Gastroesophageal sphincter (tissue), 4 donors: ENCODE results near the gene ST7. TPM values are rescaled to one million over a fixed set of nuclear protein-coding genes. Genes with fewer than 3 reads are reported as not detected.

ENCODE experiments used
- ATAC-seq: fragments of 150-250 bp; one replicate; pipeline ENCODE4 v1.9.1; 2016; ENCODE audit warnings: mild to moderate bottlenecking, moderate library complexity
- H3K27ac ChIP-seq, 4 donors: fragments of 200-600 bp; sonication (generic) in 3 of 4; 1 replicate in 3 of 4; 2 replicates in 1 of 4; pipeline ENCODE4 v1.5.1; 2016 to 2019
- H3K27me3 ChIP-seq: fragments of 200-600 bp; sonication (generic); one replicate; pipeline ENCODE4 v1.5.1; 2019
- H3K36me3 ChIP-seq, 2 donors: fragments of 200-600 bp; sonication (generic); one replicate each; pipeline ENCODE4 v1.5.1; 2019; ENCODE audit warnings: control low read depth in 1 of 2
- H3K4me1 ChIP-seq, 3 donors: fragments of 200-600 bp; sonication (generic); 1 replicate in 2 of 3; 2 replicates in 1 of 3; pipeline ENCODE4 v1.5.1; 2016 to 2019; ENCODE audit warnings: control low read depth in 2 of 3
- H3K4me3 ChIP-seq, 2 donors: fragments of 200-600 bp; sonication (generic); one replicate each; pipeline ENCODE4 v1.5.1; 2019; ENCODE audit warnings: mild to moderate bottlenecking in 1 of 2, moderate library complexity in 1 of 2
- H3K9me3 ChIP-seq, 3 donors: fragments of 200-600 bp; sonication (generic); one replicate each; pipeline ENCODE4 v1.5.1; 2017 to 2019; ENCODE audit warnings: control low read depth in 2 of 3
- CTCF ChIP-seq, 4 experiments: fragments of 200-600 bp in 2 of 4; fragments of 450-650 bp in 2 of 4; sonication (generic) in 1 of 4; IDR thresholded peaks; one replicate each; pipeline ENCODE4 v1.5.1; 2017 to 2019; ENCODE audit warnings: antibody characterized with exemption in 4 of 4, mild to moderate bottlenecking in 2 of 4, moderate library complexity in 2 of 4
- EP300 ChIP-seq: sonication (generic); formaldehyde crosslinking; IDR thresholded peaks from one replicate; pipeline ENCODE4 v1.6.1; 2017; ENCODE audit warnings: antibody characterized with exemption, mild to moderate bottlenecking
- POLR2A ChIP-seq, 2 donors: fragments of 450-650 bp; IDR thresholded peaks; one replicate each; pipeline ENCODE4 v1.6.1; 2017; ENCODE audit warnings: antibody characterized with exemption in 2 of 2, mild to moderate bottlenecking in 2 of 2, moderate library complexity in 1 of 2
- POLR2AphosphoS5 ChIP-seq: sonication (generic); formaldehyde crosslinking; IDR thresholded peaks from one replicate; pipeline ENCODE4 v1.6.1; 2017; ENCODE audit warnings: antibody characterized with exemption
- WGBS, 2 donors: methylation state at CpG; one replicate each; pipeline ENCODE4 v1.1.5; 2018; ENCODE audit warnings: low coverage in 1 of 2; 5-methylcytosine and 5-hydroxymethylcytosine counted together
- total RNA-seq, 4 donors: library from RNA; depleted of rRNA; stranded (reverse); fragments of >200 nt; gene quantifications; one replicate each; pipeline ENCODE4 v1.1.0, GENCODE V29; 2016

ST7 gene
- total RNA-seq, 4 donors from 2014 or later: 19.1 to 43.9 (median 24.2) TPM

GRCh38 chr7:117123311-117123926, 170.1 kb downstream of the ST7 start:
- 69 to 100% methylated on average over 1 to 2 of the region's 2 CpGs for whole genome bisulfite sequencing, 2 donors
- no peak overlapping the region for H3K27ac ChIP-seq
- no peaks in the 10 kb centered on the region for H3K36me3 ChIP-seq
- H3K4me1 ChIP-seq: peaks cover 7 to 18% (median 7%) of the 10 kb centered on the region in 3 donors
- H3K9me3 ChIP-seq: no peaks in the 10 kb centered on the region
- TF ChIP-seq CTCF (IDR thresholded peaks at IDR 0.05): no peak
- TF ChIP-seq POLR2A (IDR thresholded peaks at IDR 0.05): no peak
- no peak for TF ChIP-seq POLR2AphosphoS5
- TF ChIP-seq EP300: no peak
- H3K27me3 ChIP-seq: no peaks in the 10 kb centered on the region
- H3K4me3 ChIP-seq: no peak overlapping the region
- no peak for ATAC-seq

GRCh38 chr7:117124591-117125220, 171.4 kb downstream of the ST7 start:
- Histone ChIP-seq H3K9me3 (no peaks in the 10 kb centered on the region), H3K36me3 (no peaks in the 10 kb centered on the region), H3K4me1 (peaks cover 7 to 18% (median 7%) of the 10 kb centered on the region in 3 donors), H3K27me3 (no peaks in the 10 kb centered on the region), H3K27ac (no peak overlapping the region), H3K4me3 (no peak overlapping the region)
- ATAC-seq: peak; percentile 59
- 35 to 94% methylated on average over 2 to 4 of the region's 4 CpGs for WGBS, 2 donors
- TF ChIP-seq CTCF (IDR thresholded peaks at IDR 0.05) (no peak), EP300 (no peak), POLR2AphosphoS5 (peak; percentile 55)

GRCh38 chr7:117126676-117127075, 173.4 kb downstream of the ST7 start:
- TF ChIP-seq CTCF (IDR thresholded peaks at IDR 0.05) (no peak), EP300 (no peak)
- ATAC-seq: no peak
- H3K9me3 ChIP-seq: no peaks in the 10 kb centered on the region

GRCh38 chr7:117127585-117128168, 174.4 kb downstream of the ST7 start:
- TF ChIP-seq CTCF (IDR thresholded peaks at IDR 0.05): peak; percentile 60 to 78 (median 74)
- no peak for TF ChIP-seq POLR2AphosphoS5
- no peak for TF ChIP-seq EP300
- no peak for TF ChIP-seq POLR2A (IDR thresholded peaks at IDR 0.05)

More at GRCh38 chr7:117126676-117127075, 173.4 kb downstream of the ST7 start:
- Histone ChIP-seq H3K4me1 (peaks cover 7 to 18% (median 7%) of the 10 kb centered on the region in 3 donors), H3K4me3 (no peak overlapping the region), H3K27me3 (no peaks in the 10 kb centered on the region), H3K36me3 (peaks cover 0 to 5% of the 10 kb centered on the region in 2 donors), H3K27ac (no peak overlapping the region)
- 57 to 89% methylated on average over 1 of the region's 1 CpG for WGBS, 2 donors

GRCh38 chr7:117129521-117129955, 176.2 kb downstream of the ST7 start:
- H3K9me3 ChIP-seq: no peaks in the 10 kb centered on the region
- H3K4me3 ChIP-seq: no peak overlapping the region
- H3K36me3 ChIP-seq: peaks cover 0 to 16% of the 10 kb centered on the region in 2 donors
- peaks cover 3 to 7% (median 3%) of the 10 kb centered on the region in 3 donors for H3K4me1 ChIP-seq
- no peak for TF ChIP-seq CTCF (IDR thresholded peaks at IDR 0.05)
- TF ChIP-seq POLR2AphosphoS5: no peak
- TF ChIP-seq POLR2A (IDR thresholded peaks at IDR 0.05): no peak
- TF ChIP-seq EP300: no peak
- ATAC-seq: peak; percentile 33
- 41 to 55% methylated on average over 5 of the region's 5 CpGs for whole genome bisulfite sequencing, 2 donors
- no peak overlapping the region for H3K27ac ChIP-seq
- H3K27me3 ChIP-seq: no peaks in the 10 kb centered on the region

More at GRCh38 chr7:117127585-117128168, 174.4 kb downstream of the ST7 start:
- no peaks in the 10 kb centered on the region for H3K27me3 ChIP-seq
- H3K4me1 ChIP-seq: peaks cover 7 to 18% (median 7%) of the 10 kb centered on the region in 3 donors
- H3K36me3 ChIP-seq: peaks cover 0 to 9% of the 10 kb centered on the region in 2 donors
- H3K27ac ChIP-seq: no peak overlapping the region
- H3K4me3 ChIP-seq: no peak overlapping the region
- H3K9me3 ChIP-seq: no peaks in the 10 kb centered on the region
- 10 to 34% methylated on average over 2 of the region's 2 CpGs for WGBS, 2 donors
- peak; percentile 54 for ATAC-seq
